NB4 (cell line): ENCODE measurements around the gene MMS22L.

Experiments
- DNase-seq: peaks from one replicate; pipeline ENCODE4 v3.0.0; 2010; ENCODE audit warnings: low read depth
- H3K4me3 ChIP-seq: one replicate; pipeline ENCODE4 v1.5.1; 2011; ENCODE audit warnings: mild to moderate bottlenecking, low read depth, low read length, moderate library complexity
- MAX ChIP-seq: IDR thresholded peaks from 2 replicates; pipeline ENCODE4 v1.6.1; 2011; ENCODE audit warnings: low read depth, low read length
- MYC ChIP-seq: IDR thresholded peaks from 2 replicates; pipeline ENCODE4 v1.6.1; 2011; ENCODE audit warnings: low read depth, low read length
- POLR2A ChIP-seq: IDR thresholded peaks from 2 replicates; pipeline ENCODE4 v1.6.1; 2011; ENCODE audit warnings: mild to moderate bottlenecking; ENCODE audit not compliant: insufficient read length; ENCODE audit errors: extremely low read depth
- TF ChIP-seq, protein P1 (sequence below): IDR thresholded peaks from one replicate; pipeline ENCODE4 v1.5.1; 2012; ENCODE audit warnings: low read depth, low read length

MMS22L gene

GRCh38 chr6:97133067-97133466, 149.9 kb downstream of the MMS22L start:
- DNase-seq = no peak
- no peak for TF ChIP-seq MAX
- TF ChIP-seq, protein P1, sequence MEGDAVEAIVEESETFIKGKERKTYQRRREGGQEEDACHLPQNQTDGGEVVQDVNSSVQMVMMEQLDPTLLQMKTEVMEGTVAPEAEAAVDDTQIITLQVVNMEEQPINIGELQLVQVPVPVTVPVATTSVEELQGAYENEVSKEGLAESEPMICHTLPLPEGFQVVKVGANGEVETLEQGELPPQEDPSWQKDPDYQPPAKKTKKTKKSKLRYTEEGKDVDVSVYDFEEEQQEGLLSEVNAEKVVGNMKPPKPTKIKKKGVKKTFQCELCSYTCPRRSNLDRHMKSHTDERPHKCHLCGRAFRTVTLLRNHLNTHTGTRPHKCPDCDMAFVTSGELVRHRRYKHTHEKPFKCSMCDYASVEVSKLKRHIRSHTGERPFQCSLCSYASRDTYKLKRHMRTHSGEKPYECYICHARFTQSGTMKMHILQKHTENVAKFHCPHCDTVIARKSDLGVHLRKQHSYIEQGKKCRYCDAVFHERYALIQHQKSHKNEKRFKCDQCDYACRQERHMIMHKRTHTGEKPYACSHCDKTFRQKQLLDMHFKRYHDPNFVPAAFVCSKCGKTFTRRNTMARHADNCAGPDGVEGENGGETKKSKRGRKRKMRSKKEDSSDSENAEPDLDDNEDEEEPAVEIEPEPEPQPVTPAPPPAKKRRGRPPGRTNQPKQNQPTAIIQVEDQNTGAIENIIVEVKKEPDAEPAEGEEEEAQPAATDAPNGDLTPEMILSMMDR = no peak
- TF ChIP-seq MYC = no peak
- TF ChIP-seq POLR2A = no peak

GRCh38 chr6:97129106-97129505, 153.9 kb downstream of the MMS22L start:
- no peak for TF ChIP-seq POLR2A
- DNase-seq = no peak
- no peak overlapping the region for H3K4me3 ChIP-seq

More at GRCh38 chr6:97133067-97133466, 149.9 kb downstream of the MMS22L start:
- H3K4me3 ChIP-seq = no peak overlapping the region

DNA sequence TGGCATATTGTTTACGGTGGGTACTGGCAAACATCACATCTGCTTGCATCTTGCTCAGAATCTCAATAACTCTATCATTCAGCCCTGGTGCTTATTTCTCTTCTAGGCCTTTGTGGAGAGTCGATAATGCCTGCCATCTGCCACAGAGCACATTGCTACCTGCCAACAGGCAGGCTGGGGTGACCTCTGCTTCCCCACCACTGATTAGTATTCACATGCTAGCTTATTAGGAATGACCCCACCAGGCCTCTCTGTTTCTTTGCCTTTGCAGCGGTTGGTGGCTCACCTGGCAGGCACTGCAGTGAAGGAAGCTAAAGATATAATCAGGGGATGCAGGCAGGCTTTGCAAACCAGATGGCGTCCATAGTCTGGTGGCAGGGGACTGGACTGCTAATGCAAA, 154.5 kb downstream of the MMS22L start:
- TF ChIP-seq MYC = no peak
- TF ChIP-seq POLR2A = no peak
- TF ChIP-seq, protein P1 = no peak
- TF ChIP-seq MAX = no peak
- DNase-seq = no peak
- H3K4me3 ChIP-seq = no peak overlapping the region

DNA sequence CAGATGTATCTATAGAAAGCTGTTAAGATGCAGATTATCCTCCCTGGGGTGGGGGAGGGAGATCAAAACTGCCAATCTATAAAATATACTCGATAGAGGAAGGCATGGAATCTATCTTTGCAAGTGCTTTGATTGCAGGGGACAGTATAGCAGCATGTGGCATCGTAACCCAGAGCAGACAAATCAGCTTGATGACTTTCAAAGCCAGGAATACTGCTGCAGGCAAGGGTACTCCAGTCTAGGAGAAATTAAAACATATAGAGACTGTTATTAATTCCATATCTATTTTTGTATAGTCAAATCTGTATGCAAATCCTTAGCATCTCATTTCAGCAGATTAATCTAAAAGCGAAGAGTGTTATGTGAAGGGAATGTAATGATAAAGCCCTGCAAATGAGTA, 159.4 kb downstream of the MMS22L start:
- no peak for DNase-seq
- TF ChIP-seq MAX (no peak), POLR2A (no peak), MYC (no peak)
- TF ChIP-seq, protein P1 = no peak
- no peak overlapping the region for H3K4me3 ChIP-seq

GRCh38 chr6:97123112-97123511, 159.9 kb downstream of the MMS22L start:
- no peak for DNase-seq
- H3K4me3 ChIP-seq = no peak overlapping the region
- TF ChIP-seq POLR2A = no peak
- TF ChIP-seq, protein P1 = no peak

- TF ChIP-seq, protein P1 = no peak
- no peak for TF ChIP-seq MYC
- no peak for TF ChIP-seq MAX
- no peak for TF ChIP-seq POLR2A
Observed at GRCh38 chr6:97120511-97120910, 162.5 kb downstream of the MMS22L start.

More at GRCh38 chr6:97120511-97120910, 162.5 kb downstream of the MMS22L start:
- no peak for DNase-seq
- no peak overlapping the region for H3K4me3 ChIP-seq
